Measurements from ENCODE around the gene LRRC41.
"Not testable (repeated sequence)": the region's sequence is repeated elsewhere in the genome, so short reads cannot be mapped to it uniquely, and the experiment has no call there.

DNA sequence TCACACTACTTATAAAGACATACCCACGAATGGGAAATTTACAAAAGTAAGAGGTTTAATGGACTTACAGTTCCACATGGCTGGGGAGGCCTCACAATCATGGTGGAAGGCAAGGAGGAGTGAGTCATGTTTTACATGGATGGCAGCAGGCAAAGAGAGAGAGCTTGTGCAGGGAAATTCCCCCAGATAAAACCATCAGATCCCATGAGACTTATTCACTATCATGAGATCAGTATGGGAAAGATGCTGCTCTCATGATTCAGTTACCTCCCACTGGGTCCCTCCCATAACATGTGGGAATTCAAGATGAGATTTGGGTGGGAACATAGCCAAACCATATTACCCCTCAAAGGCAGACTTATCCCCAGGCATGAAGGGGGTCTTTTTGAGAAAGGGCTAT, 64.6 kb downstream of the LRRC41 start:
- TF ChIP-seq, protein P1, sequence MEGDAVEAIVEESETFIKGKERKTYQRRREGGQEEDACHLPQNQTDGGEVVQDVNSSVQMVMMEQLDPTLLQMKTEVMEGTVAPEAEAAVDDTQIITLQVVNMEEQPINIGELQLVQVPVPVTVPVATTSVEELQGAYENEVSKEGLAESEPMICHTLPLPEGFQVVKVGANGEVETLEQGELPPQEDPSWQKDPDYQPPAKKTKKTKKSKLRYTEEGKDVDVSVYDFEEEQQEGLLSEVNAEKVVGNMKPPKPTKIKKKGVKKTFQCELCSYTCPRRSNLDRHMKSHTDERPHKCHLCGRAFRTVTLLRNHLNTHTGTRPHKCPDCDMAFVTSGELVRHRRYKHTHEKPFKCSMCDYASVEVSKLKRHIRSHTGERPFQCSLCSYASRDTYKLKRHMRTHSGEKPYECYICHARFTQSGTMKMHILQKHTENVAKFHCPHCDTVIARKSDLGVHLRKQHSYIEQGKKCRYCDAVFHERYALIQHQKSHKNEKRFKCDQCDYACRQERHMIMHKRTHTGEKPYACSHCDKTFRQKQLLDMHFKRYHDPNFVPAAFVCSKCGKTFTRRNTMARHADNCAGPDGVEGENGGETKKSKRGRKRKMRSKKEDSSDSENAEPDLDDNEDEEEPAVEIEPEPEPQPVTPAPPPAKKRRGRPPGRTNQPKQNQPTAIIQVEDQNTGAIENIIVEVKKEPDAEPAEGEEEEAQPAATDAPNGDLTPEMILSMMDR (IDR thresholded peaks at IDR 0.05; ENCODE audit: low read length) = not testable (repeated sequence)
- TF ChIP-seq EZH2 (optimal IDR thresholded peaks at IDR 0.05; ENCODE audit: low read depth, low read length) = not testable (repeated sequence)
